ENCODE data around the gene CNFN. TPM values are rescaled to one million over a fixed set of nuclear protein-coding genes. Genes with fewer than 3 reads are reported as not detected.
"Not testable (repeated sequence)": the region's sequence is repeated elsewhere in the genome, so short reads cannot be mapped to it uniquely, and the experiment has no call there.

CNFN gene
- total and polyA plus RNA-seq, 5 experiments from 2014 or later, result 0.44 to 0.88 (median 0.68) TPM; not detected in 2

DNA sequence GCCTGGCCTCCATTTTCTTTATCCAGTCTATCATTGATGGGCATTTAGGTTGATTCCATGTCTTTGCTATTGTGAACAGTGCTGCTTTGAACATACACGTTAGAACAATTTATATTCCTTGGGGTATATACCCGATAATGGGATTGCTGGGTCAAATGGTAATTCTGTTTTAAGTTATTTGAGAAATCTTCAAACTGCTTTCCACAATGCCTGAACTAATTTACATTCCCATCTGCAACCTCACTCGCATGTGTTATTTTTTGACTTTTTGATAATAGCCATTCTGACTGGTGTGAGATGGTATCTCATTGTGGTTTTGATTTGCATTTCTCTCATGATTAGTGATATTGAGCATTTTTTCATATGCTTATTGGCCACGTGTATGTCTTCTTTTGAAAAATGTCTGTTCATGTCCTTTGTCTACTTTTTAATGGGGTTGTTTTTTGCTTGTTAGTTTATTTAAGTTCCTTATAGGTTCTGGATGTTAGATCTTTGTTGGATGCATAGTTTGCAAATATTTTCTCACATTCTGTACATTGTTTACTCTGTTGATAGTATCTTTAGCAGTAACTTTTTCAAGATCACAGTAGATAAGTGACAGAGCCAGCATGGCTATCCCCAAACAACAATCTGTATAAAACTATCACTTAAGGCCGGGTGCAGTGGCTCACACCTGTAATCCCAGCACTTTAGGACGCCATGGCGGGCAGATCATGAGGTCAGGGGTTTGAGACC, 50.8 kb downstream of the CNFN start:
- POLR2A ChIA-PET, result not testable (repeated sequence)

More for the DNA sequence above, 50.8 kb downstream of the CNFN start:
- H3K36me3 Mint-ChIP-seq, result peaks cover 0 to 17% (median 5%) of the 10 kb centered on the region in 3 donors
- H3K9me3 Mint-ChIP-seq, ATAC-seq, H3K27me3 Mint-ChIP-seq, H3K4me3 Mint-ChIP-seq, H3K27ac Mint-ChIP-seq, DNase-seq, H3K4me1 Mint-ChIP-seq: not testable (repeated sequence)

Small RNA genes within 50 kb of the gene (microRNA-seq; reads per million reads assigned to microRNA genes)
- gene MIR8077 (ENCODE audit: borderline microRNAs expressed), result not detected

Other genes with a start within 250 kb of the CNFN start
- gene DEDD2, start 172.6 kb downstream of the CNFN start, total RNA-seq, result 10 to 100 TPM; 56.5 to 58.7 TPM
- 100 to 1,000 TPM; 117 to 149 (median 133) TPM for gene DEDD2, start 172.6 kb downstream of the CNFN start, polyA plus RNA-seq
- 10 to 100 TPM; 16.6 to 20.1 TPM for gene ZNF526, start 170.0 kb downstream of the CNFN start, total RNA-seq
- 1 to 10 TPM; 3.9 to 8.1 (median 4.5) TPM for gene ZNF526, start 170.0 kb downstream of the CNFN start, polyA plus RNA-seq
- 10 to 100 TPM; 27.1 to 28.1 TPM for gene GSK3A, start 147.7 kb downstream of the CNFN start, total RNA-seq
- 10 to 100 TPM in 2 of 3 donors, 1 to 10 TPM in 1; 9.9 to 19.3 (median 12.8) TPM for gene GSK3A, start 147.7 kb downstream of the CNFN start, polyA plus RNA-seq
- 10 to 100 TPM; 41.0 to 47.3 TPM for gene ERF, start 135.2 kb downstream of the CNFN start, total RNA-seq
- 1 to 10 TPM; 2.8 to 6.2 (median 4.6) TPM for gene ERF, start 135.2 kb downstream of the CNFN start, polyA plus RNA-seq
- 10 to 100 TPM; 84.7 to 87.4 TPM for gene CIC, start 121.0 kb downstream of the CNFN start, total RNA-seq
- gene CIC, start 121.0 kb downstream of the CNFN start, polyA plus RNA-seq, result 1 to 10 TPM in 2 of 3 donors, under 1 TPM in 1; 0.43 to 1.8 (median 1.3) TPM
- gene PRR19, start 88.2 kb downstream of the CNFN start, total RNA-seq, result under 1 TPM in 1 of 2 experiments, not detected in 1; 0.25 TPM
- gene PRR19, start 88.2 kb downstream of the CNFN start, polyA plus RNA-seq, result under 1 TPM in 2 of 3 donors, not detected in 1; 0.32 to 0.49 TPM
- 10 to 100 TPM; 15.4 to 17.7 TPM for gene PAFAH1B3, start 87.7 kb downstream of the CNFN start, total RNA-seq
- 10 to 100 TPM; 38.4 to 48.1 (median 43.6) TPM for gene PAFAH1B3, start 87.7 kb downstream of the CNFN start, polyA plus RNA-seq
- gene TMEM145, start 77.0 kb downstream of the CNFN start, total RNA-seq, result not detected
- not detected for gene TMEM145, start 77.0 kb downstream of the CNFN start, polyA plus RNA-seq
- 10 to 100 TPM in 1 of 2 experiments, 1 to 10 TPM in 1; 9.2 to 10.2 TPM for gene MEGF8, start 64.7 kb downstream of the CNFN start, total RNA-seq
- gene MEGF8, start 64.7 kb downstream of the CNFN start, polyA plus RNA-seq, result under 1 TPM; 0.23 to 0.57 (median 0.34) TPM
- gene LIPE, start 37.1 kb upstream of the CNFN start, total RNA-seq, result 10 to 100 TPM; 29.5 TPM
- gene LIPE, start 37.1 kb upstream of the CNFN start, polyA plus RNA-seq, result 1 to 10 TPM; 4.2 to 9.6 (median 8.0) TPM
- not detected for gene CXCL17, start 52.6 kb upstream of the CNFN start, total RNA-seq
- gene CXCL17, start 52.6 kb upstream of the CNFN start, polyA plus RNA-seq, result not detected
- 1 to 10 TPM; 1.3 to 1.6 TPM for gene CEACAM1, start 138.2 kb upstream of the CNFN start, total RNA-seq
- 1 to 10 TPM; 1.3 to 2.2 (median 1.4) TPM for gene CEACAM1, start 138.2 kb upstream of the CNFN start, polyA plus RNA-seq
- not detected for gene CEACAM8, start 204.6 kb upstream of the CNFN start, total RNA-seq
- not detected for gene CEACAM8, start 204.6 kb upstream of the CNFN start, polyA plus RNA-seq